Large intestine (tissue), 3 donors: ENCODE data around the gene SHISA6. TPM values are rescaled to one million over a fixed set of nuclear protein-coding genes. Genes with fewer than 3 reads are reported as not detected.

Experiments
- DNase-seq, 2 donors: peaks; one replicate each; pipeline versions ENCODE4 v3.0.0 to v3.0.0-alpha.2; 2013
- H3K27ac ChIP-seq: one replicate; pipeline ENCODE4 v1.5.1; 2013; ENCODE audit warnings: low read length
- H3K27me3 ChIP-seq: 2 replicates; pipeline ENCODE4 v1.6.1; 2013; ENCODE audit warnings: low read length; ENCODE audit not compliant: control insufficient read depth, insufficient read depth
- H3K36me3 ChIP-seq: 2 replicates; pipeline ENCODE4 v1.6.1; 2013; ENCODE audit warnings: low read length; ENCODE audit not compliant: control insufficient read depth, insufficient read depth
- H3K4me1 ChIP-seq: one replicate; pipeline ENCODE4 v1.6.1; 2013; ENCODE audit warnings: low read length; ENCODE audit not compliant: control insufficient read depth, insufficient read depth
- H3K4me3 ChIP-seq: one replicate; pipeline ENCODE4 v1.5.1; 2013; ENCODE audit warnings: low read length
- H3K9me3 ChIP-seq: one replicate; pipeline ENCODE4 v1.6.1; 2013; ENCODE audit warnings: mild to moderate bottlenecking, low read depth, low read length, moderate library complexity; ENCODE audit not compliant: control insufficient read depth
- WGBS: methylation state at CpG from one replicate; pipeline ENCODE4 v1.1.5; 2013; ENCODE audit warnings: low lambda C conversion rate; ENCODE audit not compliant: insufficient coverage; 5-methylcytosine and 5-hydroxymethylcytosine counted together
- polyA plus RNA-seq: library from polyadenylated mRNA; unstranded; fragments of 120-200 nt; gene quantifications from one replicate; pipeline ENCODE4 v1.2.1, GENCODE V29; 2013

SHISA6 gene
- polyA plus RNA-seq, 1 donor, result 0.24 TPM

DNA sequence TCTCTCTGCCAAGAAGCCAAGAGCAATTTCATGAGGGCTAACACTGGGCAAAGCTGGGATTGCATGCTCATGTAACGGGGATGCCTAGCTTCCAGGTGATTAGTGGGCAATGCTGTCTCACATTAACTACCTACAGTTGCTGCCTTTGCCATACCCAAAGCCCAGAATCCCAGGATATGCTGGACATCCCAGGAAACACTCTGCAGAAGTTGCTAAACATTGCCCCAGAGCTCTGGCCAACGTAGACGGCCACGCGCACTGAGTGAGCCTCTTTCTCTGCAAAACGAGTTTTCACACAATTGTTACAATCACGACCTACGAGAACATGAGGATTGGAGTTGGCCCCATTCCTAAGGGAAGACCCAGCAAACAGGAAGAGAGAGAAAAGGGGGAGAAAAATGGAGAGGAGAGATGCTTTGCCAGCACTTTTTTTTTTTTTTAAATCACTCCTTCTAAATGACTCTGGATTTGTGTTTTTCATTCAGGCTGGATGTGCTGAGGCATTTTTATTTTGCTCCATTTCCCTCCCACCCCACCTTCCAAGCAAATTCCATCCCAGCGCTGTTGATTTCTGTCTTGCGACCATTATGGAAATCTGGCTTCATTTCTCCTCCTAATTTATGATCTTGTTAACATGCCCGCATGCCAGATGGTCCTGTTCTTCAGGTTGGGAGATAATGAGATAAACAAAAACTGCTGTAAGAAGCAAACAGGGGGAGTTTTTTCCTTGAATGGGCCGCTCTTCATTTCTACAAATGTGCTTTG is 244.5 kb downstream of the SHISA6 start:
- no peak for DNase-seq
- H3K27ac ChIP-seq, result no peak overlapping the region
- no peaks in the 10 kb centered on the region for H3K4me1 ChIP-seq
- no peaks in the 10 kb centered on the region for H3K9me3 ChIP-seq
- WGBS, result 60% methylated on average over 2 of the region's 12 CpGs
- no peaks in the 10 kb centered on the region for H3K36me3 ChIP-seq
- H3K27me3 ChIP-seq, result no peaks in the 10 kb centered on the region
- H3K4me3 ChIP-seq, result no peak overlapping the region

GRCh38 chr17:11486101-11486867 is 245.3 kb downstream of the SHISA6 start:
- Histone ChIP-seq H3K36me3 (no peaks in the 10 kb centered on the region), H3K27me3 (no peaks in the 10 kb centered on the region), H3K9me3 (no peaks in the 10 kb centered on the region), H3K4me3 (no peak overlapping the region), H3K4me1 (no peaks in the 10 kb centered on the region), H3K27ac (no peak overlapping the region)
- DNase-seq, result no peak
- no CpG with 5 or more reads among the region's 12 CpGs for WGBS

GRCh38 chr17:11486868-11487310 is 245.9 kb downstream of the SHISA6 start:
- Histone ChIP-seq H3K27me3 (no peaks in the 10 kb centered on the region), H3K27ac (no peak overlapping the region), H3K4me3 (no peak overlapping the region), H3K9me3 (no peaks in the 10 kb centered on the region), H3K4me1 (no peaks in the 10 kb centered on the region), H3K36me3 (no peaks in the 10 kb centered on the region)
- no CpG with 5 or more reads among the region's 9 CpGs for WGBS
- DNase-seq, result no peak

GRCh38 chr17:11487469-11487868 is 246.5 kb downstream of the SHISA6 start:
- H3K27me3 ChIP-seq, result no peaks in the 10 kb centered on the region
- no peak overlapping the region for H3K27ac ChIP-seq
- no peaks in the 10 kb centered on the region for H3K36me3 ChIP-seq
- no peak for DNase-seq
- no peak overlapping the region for H3K4me3 ChIP-seq
- H3K9me3 ChIP-seq, result no peaks in the 10 kb centered on the region
- no CpG with 5 or more reads among the region's 2 CpGs for WGBS
- H3K4me1 ChIP-seq, result no peaks in the 10 kb centered on the region

- no peak overlapping the region for H3K4me3 ChIP-seq
- no peaks in the 10 kb centered on the region for H3K27me3 ChIP-seq
- no CpG with 5 or more reads among the region's 3 CpGs for WGBS
- no peaks in the 10 kb centered on the region for H3K36me3 ChIP-seq
- H3K4me1 ChIP-seq, result no peaks in the 10 kb centered on the region
- H3K27ac ChIP-seq, result no peak overlapping the region
- H3K9me3 ChIP-seq, result no peaks in the 10 kb centered on the region
- DNase-seq, result no peak
Measured at GRCh38 chr17:11488407-11488806, 247.4 kb downstream of the SHISA6 start.

DNA sequence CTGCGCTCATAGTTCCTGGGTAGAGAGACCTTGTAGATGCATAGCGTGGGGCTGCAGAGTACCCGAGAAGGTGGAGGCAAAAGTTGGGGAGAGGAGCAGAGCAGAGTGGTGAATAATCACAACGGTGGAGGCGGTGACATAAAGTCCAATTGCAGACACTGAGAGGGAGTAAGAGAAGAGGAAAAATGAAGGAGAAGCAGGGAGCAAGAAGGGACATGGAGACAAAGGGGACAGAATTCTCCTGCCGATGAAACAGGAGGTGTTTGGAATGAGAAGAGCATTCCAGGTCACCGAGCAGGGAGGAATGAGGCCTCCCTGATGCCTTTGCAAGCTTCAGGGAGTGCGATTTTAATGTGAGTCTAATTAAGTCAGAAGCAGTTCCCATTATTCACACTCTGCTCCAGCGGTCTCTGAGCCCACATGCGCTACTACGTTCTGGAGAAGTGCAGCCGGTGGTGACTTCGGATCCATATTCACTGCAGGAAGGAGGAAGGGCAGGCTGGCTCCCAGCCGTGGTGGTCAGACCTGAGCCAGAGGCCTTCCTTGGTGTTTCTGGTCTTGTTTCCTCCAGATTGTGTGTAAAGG is 249.2 kb downstream of the SHISA6 start:
- Histone ChIP-seq H3K27me3 (no peaks in the 10 kb centered on the region), H3K4me1 (no peaks in the 10 kb centered on the region), H3K27ac (no peak overlapping the region), H3K9me3 (no peaks in the 10 kb centered on the region), H3K36me3 (no peaks in the 10 kb centered on the region), H3K4me3 (no peak overlapping the region)
- no peak for DNase-seq
- WGBS, result 100% methylated on average over 3 of the region's 14 CpGs

GRCh38 chr17:11492511-11492910 is 251.5 kb downstream of the SHISA6 start:
- 100% methylated on average over 1 of the region's 1 CpG for whole genome bisulfite sequencing
- Histone ChIP-seq H3K36me3 (no peaks in the 10 kb centered on the region), H3K9me3 (no peaks in the 10 kb centered on the region), H3K4me3 (no peak overlapping the region), H3K4me1 (no peaks in the 10 kb centered on the region), H3K27ac (no peak overlapping the region), H3K27me3 (no peaks in the 10 kb centered on the region)
- no peak for DNase-seq

DNA sequence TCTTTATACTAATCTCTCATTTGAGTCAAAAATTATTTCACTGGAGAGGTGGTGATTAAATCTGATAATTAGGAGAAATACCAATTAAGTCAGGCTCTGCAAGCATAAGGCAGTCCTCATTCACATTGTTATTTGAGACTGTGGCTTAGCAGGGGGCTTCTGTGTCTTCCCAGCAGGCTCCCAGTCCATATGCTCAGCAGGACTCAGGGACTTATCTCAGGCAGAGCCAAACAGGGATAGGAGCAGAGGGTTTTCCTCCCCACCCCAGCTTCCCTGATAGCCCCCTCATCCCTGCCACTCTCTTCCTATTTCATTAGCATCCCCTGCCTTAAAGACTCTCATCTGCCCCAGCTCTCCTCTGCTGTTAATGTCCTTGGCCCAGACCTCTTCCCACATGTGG is 252.9 kb downstream of the SHISA6 start:
- no peak overlapping the region for H3K27ac ChIP-seq
- H3K4me3 ChIP-seq, result no peak overlapping the region
- no peak for DNase-seq
- no peaks in the 10 kb centered on the region for H3K4me1 ChIP-seq
- H3K27me3 ChIP-seq, result no peaks in the 10 kb centered on the region
- no peaks in the 10 kb centered on the region for H3K9me3 ChIP-seq
- H3K36me3 ChIP-seq, result no peaks in the 10 kb centered on the region

DNA sequence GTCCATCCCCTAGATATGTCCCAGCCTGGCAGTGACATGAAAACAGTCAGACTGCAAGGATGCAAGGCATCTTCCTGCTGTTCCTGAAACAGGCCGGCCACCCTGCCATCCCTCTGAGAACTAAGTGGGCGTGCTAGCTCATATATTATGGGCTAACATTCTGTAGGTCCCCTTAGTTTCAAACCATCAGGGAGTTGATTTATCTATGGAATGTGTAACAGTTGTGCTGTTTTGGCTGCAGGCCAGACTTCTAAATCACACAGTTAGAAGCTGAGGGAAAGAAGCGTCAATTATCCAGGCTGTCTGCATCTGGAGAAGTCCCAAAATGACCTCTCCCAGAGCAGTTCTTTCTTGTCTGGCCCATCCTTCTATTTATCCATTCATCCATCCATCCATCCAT is 254.6 kb downstream of the SHISA6 start:
- no peak for DNase-seq
- Histone ChIP-seq H3K36me3 (no peaks in the 10 kb centered on the region), H3K27me3 (no peaks in the 10 kb centered on the region), H3K4me3 (no peak overlapping the region), H3K27ac (no peak overlapping the region), H3K9me3 (no peaks in the 10 kb centered on the region), H3K4me1 (no peaks in the 10 kb centered on the region)
- WGBS, result no CpG with 5 or more reads among the region's 3 CpGs

DNA sequence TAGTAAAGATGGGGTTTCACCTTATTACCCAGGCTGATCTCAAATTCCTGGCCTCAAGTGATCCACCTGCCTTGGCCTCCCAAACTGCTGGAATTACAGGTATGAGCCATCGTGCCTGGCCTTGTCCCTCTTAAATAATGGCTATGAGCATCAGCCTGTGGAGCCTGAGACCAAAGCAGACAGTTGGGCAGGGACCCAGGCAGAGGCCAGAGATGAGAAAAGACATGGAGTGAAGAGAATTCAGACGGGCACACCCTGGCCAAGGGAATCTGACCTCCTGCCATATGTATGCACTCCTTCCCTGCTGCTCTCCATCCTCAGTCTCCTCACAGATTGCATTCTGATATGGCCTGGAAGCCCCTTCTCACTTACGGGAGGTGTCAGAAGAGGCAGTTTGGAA is 258.9 kb downstream of the SHISA6 start:
- no peaks in the 10 kb centered on the region for H3K27me3 ChIP-seq
- no CpG with 5 or more reads among the region's 3 CpGs for WGBS
- DNase-seq, result no peak
- H3K4me3 ChIP-seq, result no peak overlapping the region
- no peak overlapping the region for H3K27ac ChIP-seq
- H3K4me1 ChIP-seq, result no peaks in the 10 kb centered on the region
- no peaks in the 10 kb centered on the region for H3K36me3 ChIP-seq
- H3K9me3 ChIP-seq, result no peaks in the 10 kb centered on the region
